HG03196 (cell line): ENCODE results near the gene WFDC11.
"Not testable (repeated sequence)": the region's sequence is repeated elsewhere in the genome, so short reads cannot be mapped to it uniquely, and the experiment has no call there.

Experiments
- ATAC-seq: cut with Tn5 transposase; IDR thresholded peaks from one replicate; pipeline ENCODE4 v1.9.1; 2021; ENCODE audit not compliant: unreplicated experiment

Gene WFDC11

DNA sequence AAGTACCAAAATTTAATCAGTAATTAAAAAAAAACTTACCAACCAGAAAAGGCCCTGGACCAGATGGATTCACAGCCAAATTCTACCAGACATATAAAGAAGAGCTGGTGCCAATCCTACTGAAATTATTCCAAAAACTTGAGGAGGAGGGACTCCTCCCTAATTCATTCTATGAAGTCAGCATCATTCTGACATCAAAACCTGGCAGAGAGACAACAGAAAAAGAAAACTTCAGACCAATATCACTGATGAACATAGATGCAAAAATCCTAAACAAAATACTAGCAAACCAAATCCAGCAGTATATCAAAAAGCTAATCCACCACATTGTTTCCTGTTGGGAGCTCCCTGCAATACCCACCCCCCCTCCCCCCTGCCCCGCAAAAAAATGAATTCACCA is at the start of gene WFDC11:
Gene WFDC11 (minus strand): TSS at position 101 of the 400 bp plus-strand sequence. CDS start 19,639 bp downstream, outside the sequence.
- no peak for ATAC-seq

DNA sequence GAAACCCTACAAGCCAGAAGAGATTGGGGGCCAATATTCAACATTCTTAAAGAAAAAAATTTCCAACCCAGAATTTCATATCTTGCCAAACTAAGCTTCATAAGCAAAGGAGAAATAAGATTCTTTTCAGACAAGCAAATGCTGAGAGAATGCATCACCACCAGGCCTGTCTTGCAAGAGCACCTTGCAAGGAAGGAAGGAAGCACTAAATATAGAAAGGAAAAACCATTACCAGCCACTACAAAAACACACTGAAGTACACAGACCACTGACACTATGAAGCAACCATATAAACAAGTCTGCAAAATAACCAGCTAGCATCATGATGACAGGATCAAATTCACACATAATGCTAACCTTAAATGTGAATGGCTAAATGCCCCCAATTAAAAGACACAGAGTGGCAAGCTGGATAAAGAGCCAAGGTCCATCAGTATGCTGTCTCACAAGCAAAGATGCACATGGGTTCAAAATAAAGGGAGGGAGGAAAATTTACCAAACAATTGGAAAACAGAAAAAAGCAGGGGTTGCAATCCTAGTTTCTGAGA is 46.2 kb upstream of the WFDC11 start:
- ATAC-seq, result not testable (repeated sequence)

DNA sequence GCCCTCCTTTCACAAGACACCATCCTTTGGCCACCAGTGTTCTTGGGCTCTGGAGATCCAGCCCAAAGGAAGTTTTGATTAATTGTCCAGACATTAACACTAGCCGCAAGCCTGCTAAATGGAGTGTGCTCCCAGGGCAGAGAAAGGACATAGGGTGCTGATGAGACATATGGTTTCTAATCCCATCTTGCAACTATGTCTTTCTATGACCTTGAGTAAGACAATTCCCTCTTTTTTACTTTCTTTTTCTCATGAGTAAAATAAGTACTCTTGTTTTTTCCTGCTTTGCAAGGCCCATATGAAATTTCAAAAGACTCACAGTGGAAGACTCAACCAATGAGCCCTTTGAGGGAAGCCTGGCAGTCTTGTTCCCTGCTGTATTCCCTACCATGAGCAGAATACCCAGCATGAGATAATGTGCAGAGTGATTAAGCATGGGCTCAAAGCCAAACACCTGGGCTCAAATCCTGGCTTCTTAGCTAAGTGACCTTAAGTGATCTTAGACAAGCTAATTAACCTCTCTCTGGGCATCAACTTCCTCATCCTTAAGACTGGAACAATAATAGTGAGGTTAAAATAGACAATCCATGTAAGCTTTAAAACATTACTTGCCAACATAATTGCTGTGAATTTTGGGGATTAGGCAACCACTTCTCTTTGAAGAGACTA is 35.1 kb upstream of the WFDC11 start, which contains the start of gene WFDC10B:
Gene WFDC10B (minus strand): TSS at position 51 of the 669 bp plus-strand sequence. CDS start 19,027 bp downstream, outside the sequence.
- ATAC-seq, result no peak

DNA sequence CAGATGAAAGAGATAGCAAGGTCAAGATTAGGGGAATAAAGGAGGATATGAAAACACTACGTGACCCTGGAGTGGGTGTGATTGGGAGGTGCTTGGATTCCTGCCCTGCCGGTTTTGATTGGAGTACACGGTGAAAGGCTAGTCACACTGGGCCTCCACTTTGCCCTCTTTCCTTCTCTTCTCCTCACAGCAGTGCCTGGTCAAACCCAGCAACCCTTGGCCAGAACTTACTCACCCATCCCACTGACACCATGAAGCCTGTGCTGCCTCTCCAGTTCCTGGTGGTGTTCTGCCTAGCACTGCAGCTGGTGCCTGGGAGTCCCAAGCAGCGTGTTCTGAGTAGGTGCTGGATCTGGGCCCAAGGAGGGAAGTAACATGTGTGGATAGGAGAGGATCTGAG is 31.8 kb upstream of the WFDC11 start, which contains the start of gene WFDC13:
Gene WFDC13 (plus strand): TSS at position 166 of the 400 bp plus-strand sequence. CDS start 86 bp downstream, at position 252.
- no peak for ATAC-seq

DNA sequence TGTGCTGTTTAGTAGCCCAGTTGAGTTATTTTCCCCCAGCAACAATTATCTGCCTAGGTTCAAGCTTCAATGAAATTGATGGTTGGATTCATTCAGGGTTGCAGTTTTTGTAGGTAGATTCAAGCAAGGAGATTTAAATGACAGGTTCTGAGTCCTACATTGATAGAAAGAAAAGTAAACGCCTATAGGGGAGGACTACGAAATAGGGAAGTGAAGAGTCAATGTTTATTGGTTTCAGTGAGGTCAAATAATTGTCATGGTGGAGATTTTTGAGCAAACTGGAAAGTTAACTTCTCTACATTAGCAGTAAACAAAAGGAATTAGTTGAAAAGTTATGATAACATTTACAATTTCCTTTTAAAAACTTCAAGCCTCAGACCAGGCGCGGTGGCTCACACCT is 31.1 kb upstream of the WFDC11 start:
- no peak for ATAC-seq

DNA sequence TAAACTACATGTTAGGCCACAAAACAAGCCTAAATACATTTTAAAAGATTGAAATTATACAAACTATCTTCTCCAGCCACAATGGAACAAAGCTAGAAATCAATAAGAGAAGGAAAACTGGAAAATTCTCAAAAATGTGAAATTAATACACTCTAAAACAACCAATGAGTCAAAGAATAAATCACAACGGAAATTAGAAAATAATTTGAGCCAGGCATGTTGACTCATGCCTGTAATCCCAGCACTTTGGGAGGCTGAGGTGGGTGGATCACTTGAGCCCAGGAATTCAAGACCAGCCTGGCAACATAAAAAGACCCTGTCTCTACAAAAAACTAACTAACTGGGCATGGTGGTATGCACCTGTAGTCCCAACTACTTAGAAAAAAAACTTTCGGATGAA is 25.5 kb upstream of the WFDC11 start:
- ATAC-seq, result no peak

DNA sequence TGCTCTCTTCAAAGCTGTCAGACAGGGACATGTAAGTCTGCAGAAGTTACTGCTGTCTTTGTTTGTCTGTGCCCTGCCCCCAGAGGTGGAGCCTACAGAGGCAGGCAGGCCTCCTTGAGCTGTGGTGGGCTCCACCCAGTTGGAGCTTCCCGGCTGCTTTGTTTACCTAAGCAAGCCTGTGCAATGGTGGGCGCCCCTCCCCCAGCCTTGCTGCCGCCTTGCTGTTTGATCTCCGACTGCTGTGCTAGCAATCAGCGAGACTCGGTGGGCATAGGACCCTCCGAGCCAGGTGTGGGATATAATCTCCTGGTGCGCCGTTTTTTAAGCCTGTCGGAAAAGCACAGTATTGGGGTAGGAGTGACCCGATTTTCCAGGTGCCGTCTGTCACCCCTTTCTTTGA is 23.3 kb upstream of the WFDC11 start:
- ATAC-seq, result not testable (repeated sequence)

DNA sequence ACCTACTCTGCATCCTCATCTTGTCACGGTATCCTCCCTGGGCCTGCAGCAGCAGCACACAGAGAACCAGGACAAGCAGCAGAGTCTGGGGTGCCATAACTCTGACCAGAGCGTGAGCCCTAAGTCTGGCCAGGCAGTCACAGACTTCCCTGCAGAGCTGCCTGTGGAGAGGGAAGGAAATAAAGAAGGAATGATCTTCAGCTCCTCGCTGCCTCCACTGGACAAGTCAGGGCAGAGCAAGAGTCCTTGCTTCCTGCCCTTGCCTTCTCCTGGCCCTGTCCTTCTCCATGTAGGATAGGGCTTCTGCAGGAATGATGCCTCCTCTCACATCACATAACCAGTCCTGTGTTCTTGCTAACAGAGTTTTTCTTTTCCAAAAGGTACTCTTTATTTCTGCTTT is 15.9 kb upstream of the WFDC11 start:
- no peak for ATAC-seq

DNA sequence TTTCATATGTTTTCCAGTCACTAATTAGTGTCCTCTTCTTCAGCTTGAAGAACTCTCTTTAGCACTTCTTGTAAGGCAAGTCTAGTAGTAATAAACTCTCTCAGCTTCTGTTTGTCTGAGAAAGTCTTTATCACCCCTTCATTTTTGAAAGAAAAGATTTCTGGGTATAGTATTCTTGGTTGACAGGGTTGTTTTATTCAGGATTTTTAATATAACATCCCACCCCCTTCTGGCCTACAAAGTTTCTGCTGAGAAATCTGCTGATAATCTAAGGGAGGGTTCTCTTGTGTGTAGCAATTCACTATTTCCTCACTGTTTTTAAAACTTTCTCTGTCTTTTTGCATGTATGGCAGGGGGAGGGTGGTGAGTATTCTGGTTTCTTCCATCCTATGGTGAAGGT is 9.6 kb upstream of the WFDC11 start:
- ATAC-seq, result no peak

DNA sequence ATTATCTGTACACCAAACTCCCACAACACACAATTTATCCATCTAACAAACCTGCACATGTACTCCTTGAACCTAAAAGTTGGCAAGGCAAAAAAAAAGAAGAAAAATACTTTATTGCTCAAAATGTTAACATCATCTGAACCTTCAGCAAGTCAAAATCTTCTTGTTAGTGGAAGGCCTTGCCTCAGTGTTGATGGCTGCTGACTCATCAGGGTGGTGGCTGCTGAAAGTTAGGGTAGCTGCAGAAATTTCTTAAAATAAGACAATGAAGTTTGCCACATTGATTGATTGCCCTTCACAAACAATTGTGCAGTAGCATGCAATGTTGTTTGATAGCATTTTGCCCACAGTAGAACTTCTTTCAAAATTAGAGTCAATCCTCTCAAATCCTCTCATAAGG is 2.7 kb upstream of the WFDC11 start:
- no peak for ATAC-seq

DNA sequence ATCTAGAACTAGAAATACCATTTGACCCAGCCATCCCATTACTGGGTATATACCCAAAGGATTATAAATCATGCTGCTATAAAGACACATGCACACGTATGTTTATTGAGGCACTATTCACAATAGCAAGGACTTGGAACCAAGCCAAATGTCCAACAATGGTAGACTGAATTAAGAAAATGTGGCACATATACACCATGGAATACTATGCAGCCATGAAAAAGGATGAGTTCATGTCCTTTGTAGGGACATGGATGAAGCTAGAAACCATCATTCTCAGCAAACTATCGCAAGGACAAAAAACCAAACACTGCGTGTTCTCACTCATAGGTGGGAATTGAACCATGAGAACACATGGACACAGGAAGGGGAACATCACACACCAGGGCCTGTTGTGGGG is 13.0 kb downstream of the WFDC11 start:
- ATAC-seq, result not testable (repeated sequence)

DNA sequence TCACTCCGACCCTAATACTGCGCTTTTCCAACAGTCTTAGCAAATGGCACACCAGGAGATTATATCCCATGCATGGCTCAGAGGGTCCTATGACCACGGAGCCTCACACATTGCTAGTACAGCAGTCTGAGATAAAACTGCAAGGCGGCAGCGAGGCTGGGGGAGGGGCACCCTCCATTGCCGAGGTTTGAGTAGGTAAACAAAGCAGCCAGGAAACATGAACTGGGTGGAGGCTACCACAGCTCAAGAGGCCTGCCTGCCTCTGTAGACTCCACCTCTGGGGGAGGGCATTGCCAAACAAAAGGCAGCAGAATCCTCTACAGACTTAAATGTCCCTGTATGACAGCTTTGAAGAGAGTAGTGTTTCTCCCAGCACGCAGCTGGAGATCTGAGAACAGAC is 18.3 kb downstream of the WFDC11 start:
- not testable (repeated sequence) for ATAC-seq

DNA sequence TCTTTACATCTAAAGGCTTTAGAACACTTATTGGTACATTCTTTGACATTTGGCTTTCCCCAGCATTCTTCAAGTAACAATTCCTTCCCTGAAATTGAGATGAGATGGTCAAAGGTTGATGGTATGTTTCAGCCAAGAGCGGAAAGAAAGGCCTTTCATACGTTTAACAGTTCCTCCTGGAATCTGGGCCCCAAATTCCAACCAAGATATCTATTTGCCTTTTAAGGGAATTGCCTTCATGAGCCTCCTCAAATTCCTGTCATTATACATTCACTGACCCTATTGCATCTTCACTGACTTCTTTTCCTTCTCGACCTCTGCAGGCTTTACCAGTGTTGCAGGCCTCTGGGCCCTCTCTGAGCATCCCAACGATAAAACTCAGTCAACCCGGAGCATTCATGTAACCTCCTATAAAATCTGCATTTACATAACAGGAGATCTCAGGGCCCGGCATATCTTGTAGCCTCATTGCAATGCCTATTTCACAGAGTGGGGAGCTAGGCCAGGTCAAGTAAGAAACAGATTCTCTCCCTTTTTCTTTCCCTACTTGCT is 20.7 kb downstream of the WFDC11 start:
- no peak for ATAC-seq

DNA sequence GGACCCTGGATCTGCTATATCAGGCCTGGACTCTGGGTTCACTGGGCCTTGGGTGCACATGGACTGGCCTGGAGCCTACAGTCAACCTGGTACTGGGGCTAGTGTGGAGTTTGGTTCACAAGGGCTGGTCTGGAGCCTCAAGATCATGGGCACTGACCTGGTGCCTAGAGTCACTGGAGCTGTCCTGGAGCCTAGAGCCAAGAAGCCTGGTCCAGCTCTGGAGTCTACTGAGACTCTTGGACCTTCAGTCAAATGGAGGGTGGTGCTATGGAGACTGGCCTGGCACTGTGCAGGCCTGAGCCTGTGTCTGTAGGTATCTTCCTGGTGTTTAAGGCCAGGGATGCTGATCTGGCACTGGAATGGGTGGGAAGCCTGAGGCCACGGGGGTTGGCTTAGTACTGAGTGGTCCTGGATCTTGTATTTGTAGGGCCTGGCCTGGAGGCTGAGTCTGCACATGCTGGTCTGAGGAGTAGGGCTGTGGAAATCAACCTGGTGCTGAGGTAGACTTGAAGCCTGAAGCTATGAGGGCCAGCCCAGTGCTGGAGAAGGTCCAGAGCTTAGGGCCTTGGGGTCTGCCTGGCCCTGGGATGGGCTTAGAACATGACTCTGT is 22.5 kb downstream of the WFDC11 start:
- no peak for ATAC-seq

DNA sequence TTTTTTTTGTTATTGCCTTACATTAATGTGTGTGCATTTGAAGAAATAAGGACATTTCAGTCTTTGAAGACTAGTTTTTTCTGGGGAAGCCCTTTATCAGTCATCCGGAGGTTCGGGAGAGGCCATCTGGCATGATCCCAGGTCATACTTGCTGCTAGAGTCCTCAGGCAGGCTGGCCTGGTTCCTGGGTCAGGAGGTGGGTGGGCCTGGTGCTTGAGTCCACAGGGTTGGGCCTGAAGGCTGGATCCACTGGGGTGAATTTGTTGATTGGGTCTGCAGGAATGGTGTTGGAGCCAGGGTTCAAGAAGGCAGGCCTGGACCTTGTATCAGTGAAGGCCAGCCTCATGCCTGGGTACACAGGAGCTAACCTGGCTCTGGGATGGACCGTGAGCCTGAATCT is 23.2 kb downstream of the WFDC11 start:
- ATAC-seq, result no peak

DNA sequence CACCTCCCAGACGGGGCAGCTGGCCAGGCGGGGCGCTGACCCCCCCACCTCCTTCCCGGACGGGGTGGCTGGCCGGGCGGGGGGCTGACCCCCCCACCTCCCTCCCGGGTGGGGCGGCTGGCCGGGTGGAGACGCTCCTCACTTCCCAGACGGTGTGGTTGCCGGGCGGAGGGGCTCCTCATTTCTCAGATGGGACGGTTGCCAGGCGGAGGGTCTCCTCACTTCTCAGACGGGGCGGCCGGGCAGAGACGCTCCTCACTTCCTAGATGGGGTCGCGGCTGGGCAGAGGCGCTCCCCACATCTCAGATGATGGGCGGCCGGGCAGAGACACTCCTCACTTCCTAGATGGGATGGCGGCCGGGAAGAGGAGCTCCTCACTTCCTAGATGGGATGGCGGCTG is 24.2 kb downstream of the WFDC11 start:
- ATAC-seq, result not testable (repeated sequence)

DNA sequence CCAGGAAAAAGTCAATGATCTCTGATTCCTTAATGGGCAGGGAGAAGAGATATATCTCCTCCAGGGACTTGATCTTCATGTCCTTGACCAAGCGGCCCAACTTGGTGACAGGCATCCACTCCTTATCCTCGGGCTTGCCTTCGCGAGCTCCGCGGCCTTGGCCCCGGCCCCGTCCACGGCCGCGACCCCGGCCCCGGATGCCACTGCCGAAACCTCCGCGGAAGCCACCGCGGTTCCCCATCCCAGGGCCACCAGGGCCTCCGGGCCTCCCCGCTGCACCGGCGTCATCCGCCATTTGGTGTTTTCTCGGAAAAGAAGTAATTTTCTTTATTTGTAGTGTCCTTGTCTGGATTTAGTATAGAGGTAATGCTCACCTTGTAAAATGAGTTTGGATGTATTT is 29.0 kb downstream of the WFDC11 start:
- ATAC-seq, result not testable (repeated sequence)

DNA sequence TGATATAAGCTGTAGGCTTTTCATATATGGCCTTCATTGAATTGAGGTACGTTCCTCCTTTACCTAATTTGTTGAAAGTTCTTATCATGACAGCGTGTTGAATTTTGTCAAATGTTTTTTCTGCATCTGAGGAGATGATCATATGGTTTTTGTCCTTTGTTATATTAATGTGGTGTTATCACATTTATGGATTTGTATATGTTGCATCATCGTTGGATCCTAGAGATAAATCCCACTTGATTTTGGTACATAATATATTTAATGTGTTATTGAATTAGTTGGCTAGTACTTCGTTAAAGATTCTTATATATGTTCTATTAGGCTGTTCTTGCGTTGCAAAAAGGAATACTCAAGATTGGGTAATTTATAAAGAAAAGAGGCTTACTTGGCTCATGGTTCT is 30.4 kb downstream of the WFDC11 start:
- ATAC-seq, result no peak

DNA sequence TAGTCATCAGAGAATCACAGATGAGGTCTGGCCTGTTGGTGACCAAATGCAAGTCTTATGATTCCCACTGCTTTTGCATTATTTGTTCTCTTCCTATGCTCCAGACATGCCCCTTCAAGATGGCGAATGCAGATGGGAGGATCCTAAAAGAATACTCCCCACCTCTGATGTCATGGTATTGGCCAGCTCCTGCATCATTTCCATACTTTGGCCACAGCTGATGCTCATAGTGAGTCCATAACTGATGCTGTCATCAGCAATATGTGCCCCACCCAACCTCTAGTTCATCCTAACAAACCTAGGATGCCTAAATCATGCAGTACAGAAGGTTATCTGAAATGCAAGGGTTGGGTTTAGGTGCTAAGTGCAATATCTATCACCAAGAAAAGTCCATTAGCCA is 33.5 kb downstream of the WFDC11 start:
- ATAC-seq, result no peak

DNA sequence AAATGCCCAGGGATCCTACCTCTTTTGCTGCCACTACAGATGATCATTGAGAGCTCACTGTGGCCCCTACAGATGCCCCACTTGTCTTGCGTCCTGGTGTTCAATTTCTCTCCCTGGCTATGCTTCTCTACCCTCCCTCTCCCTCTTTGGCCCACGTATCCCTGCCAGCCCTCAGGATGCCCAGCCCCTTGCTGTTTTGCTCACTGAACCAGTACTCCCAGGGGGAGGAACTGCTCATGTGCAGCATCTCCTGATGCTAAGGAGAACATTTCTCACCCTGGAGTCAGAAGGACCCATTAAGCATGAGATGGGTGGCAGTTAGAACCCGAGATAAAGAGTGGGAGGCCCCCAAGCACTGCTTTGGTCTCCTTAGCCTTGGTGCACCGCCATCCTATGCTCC is 38.9 kb downstream of the WFDC11 start, which contains the start of gene WFDC9:
Gene WFDC9 (minus strand): TSS at position 101 of the 400 bp plus-strand sequence. CDS start 21,103 bp downstream, outside the sequence.
- ATAC-seq, result no peak

DNA sequence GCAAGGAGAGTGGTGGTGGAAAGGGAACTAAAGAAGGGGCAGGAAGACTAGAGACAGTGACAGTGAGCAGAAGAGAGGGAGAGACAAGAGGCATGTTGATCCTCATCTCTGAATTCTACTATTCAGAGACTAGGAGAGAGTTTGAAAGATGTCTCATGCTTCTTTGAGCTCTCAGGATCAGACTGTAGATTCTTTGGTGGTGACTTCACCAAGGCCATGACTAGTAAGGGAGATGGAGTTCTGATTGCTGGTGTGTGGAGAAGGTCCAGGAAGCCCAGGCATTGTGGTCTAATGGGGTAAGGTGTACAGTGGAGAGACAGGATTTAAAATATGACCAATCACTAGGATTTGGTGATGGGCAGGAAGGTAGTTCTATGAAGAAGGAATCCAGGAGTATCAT is 39.7 kb downstream of the WFDC11 start:
- no peak for ATAC-seq
